Activated CD8-positive, alpha-beta T cell treated with anti-CD3 and anti-CD28 coated beads for 36 hours (primary cell): Measurements from ENCODE around the gene NFIL3. TPM values are rescaled to one million over a fixed set of nuclear protein-coding genes. Genes with fewer than 3 reads are reported as not detected.
"Not testable (repeated sequence)": the region's sequence is repeated elsewhere in the genome, so short reads cannot be mapped to it uniquely, and the experiment has no call there.

Experiments used
- ATAC-seq: fragments of 200-7000 bp; cut with Tn5 transposase; one replicate; pipeline ENCODE4 v1.10.0; 2021; ENCODE audit warnings: mild to moderate bottlenecking, moderate library complexity
- CTCF ChIA-PET: fragments of 350-600 bp; sonication (Branson Sonifier 250); formaldehyde crosslinking; loops from one replicate; lab custom pipeline; 2021; ENCODE audit warnings: antibody characterized with exemption; lab: Charles Lee
- POLR2A ChIA-PET: fragments of 350-600 bp; sonication (Branson Sonifier 250); formaldehyde crosslinking; loops from one replicate; lab custom pipeline; 2021; ENCODE audit warnings: antibody characterized with exemption; lab: Charles Lee
- DNase-seq: peaks from one replicate; pipeline ENCODE4 v3.0.0-alpha.2; 2020
- H3K27ac Mint-ChIP-seq: one replicate; pipeline ENCODE4 v1.8.0; 2021; ENCODE audit warnings: mild to moderate bottlenecking, mixed read lengths
- H3K27me3 Mint-ChIP-seq: one replicate; pipeline ENCODE4 v1.8.0; 2021; ENCODE audit warnings: mixed read lengths
- H3K36me3 Mint-ChIP-seq: one replicate; pipeline ENCODE4 v1.8.0; 2021; ENCODE audit warnings: low read depth, mixed read lengths
- H3K4me1 Mint-ChIP-seq: one replicate; pipeline ENCODE4 v1.8.0; 2021; ENCODE audit warnings: low read depth, mixed read lengths
- H3K4me3 Mint-ChIP-seq: one replicate; pipeline ENCODE4 v1.8.0; 2021; ENCODE audit warnings: mild to moderate bottlenecking, moderate library complexity, mixed read lengths
- H3K9me3 Mint-ChIP-seq: one replicate; pipeline ENCODE4 v1.8.0; 2021; ENCODE audit warnings: mixed read lengths
- CTCF ChIP-seq: fragments of 200-600 bp; IDR thresholded peaks from one replicate; pipeline ENCODE4 v1.8.0; 2022; ENCODE audit warnings: antibody characterized with exemption, mild to moderate bottlenecking
- intact Hi-C: fragments of 100-400 bp; cut with micrococcal nuclease; formaldehyde crosslinking; loops from one replicate; pipeline ENCODE4 v1.10.0; 2022
- total RNA-seq, 2 experiments: library from RNA; stranded (reverse); gene quantifications; one replicate each; pipeline ENCODE4 v1.2.3, GENCODE V29; 2021

The NFIL3 gene
- total RNA-seq, 2 experiments from 2014 or later: 76.2 to 78.3 TPM

- Mint-ChIP-seq H3K27ac (no peak overlapping the region), H3K4me3 (no peak overlapping the region), H3K27me3 (no peaks in the 10 kb centered on the region), H3K36me3 (no peaks in the 10 kb centered on the region), H3K4me1 (peaks cover 16% of the 10 kb centered on the region), H3K9me3 (no peaks in the 10 kb centered on the region)
- intact Hi-C loops: no loop called here
- DNase-seq: no peak
- no peak for ATAC-seq
- CTCF ChIA-PET: no interaction called here
- POLR2A ChIA-PET: interaction anchor here (0.6 kb wide), 1 partner anchor 90 kb away, joined by 3 read pairs; no protein-coding TSS in a partner anchor
- TF ChIP-seq CTCF: no peak
Measured at GRCh38 chr9:91391818-91392217, 31.8 kb downstream of the NFIL3 start.

DNA sequence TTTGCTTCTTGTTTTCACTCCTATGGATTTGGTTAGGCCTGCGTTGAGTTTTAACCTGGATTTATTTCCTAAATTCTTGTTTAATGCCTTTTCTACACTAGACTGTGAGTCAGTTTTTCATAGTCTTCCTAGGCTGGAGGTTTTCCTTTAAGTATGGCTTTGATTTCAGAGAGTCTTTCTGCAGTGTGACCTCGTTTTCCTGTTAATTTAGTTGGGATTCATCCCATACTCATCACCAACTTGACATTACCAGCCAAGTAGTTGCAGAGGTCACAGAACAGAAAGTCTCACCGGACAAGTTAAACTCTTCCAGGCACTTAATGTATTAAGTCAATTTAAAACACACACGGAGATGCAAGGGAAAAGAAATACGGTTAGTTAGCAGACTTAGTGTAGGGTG lies 32.2 kb downstream of the NFIL3 start:
- intact Hi-C loops: no loop called here
- POLR2A ChIA-PET: no interaction called here
- DNase-seq: no peak
- Mint-ChIP-seq H3K4me1 (peaks cover 16% of the 10 kb centered on the region), H3K9me3 (no peaks in the 10 kb centered on the region), H3K27me3 (no peaks in the 10 kb centered on the region), H3K4me3 (no peak overlapping the region), H3K36me3 (no peaks in the 10 kb centered on the region), H3K27ac (no peak overlapping the region)
- CTCF ChIA-PET: no interaction called here
- no peak for TF ChIP-seq CTCF
- ATAC-seq: no peak

GRCh38 chr9:91389686-91390085 lies 33.9 kb downstream of the NFIL3 start:
- DNase-seq, H3K27ac Mint-ChIP-seq, intact Hi-C loops, H3K4me1 Mint-ChIP-seq, H3K9me3 Mint-ChIP-seq, ATAC-seq, H3K27me3 Mint-ChIP-seq, POLR2A ChIA-PET, H3K36me3 Mint-ChIP-seq, CTCF ChIA-PET, H3K4me3 Mint-ChIP-seq: not testable (repeated sequence)

DNA sequence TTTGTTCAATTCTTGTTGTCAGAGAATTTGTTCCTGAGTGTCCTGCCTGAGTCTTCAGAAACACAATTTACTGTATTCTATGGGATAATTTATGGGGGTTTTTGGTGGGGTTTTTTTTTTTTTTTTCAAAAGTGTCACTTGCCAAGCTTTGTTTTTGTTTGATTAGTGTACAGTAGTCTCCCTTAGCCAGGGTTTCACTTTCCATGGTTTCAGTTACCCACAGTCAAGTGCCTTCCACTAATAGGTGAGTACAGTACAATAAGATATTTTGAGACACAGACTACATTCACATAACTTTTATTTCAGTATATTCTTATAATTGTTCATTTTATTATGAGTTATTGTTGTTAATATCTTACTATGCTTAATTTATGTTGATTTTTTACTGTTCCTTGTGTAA lies 36.9 kb downstream of the NFIL3 start:
- ATAC-seq: no peak
- DNase-seq: no peak
- no peak for TF ChIP-seq CTCF
- CTCF ChIA-PET: interaction anchor here (1.2 to 1.3 kb wide), 2 partner anchors 10 to 13 kb away, joined by 3 read pairs; no protein-coding TSS in a partner anchor
- H3K36me3 Mint-ChIP-seq: no peaks in the 10 kb centered on the region
- no peak overlapping the region for H3K27ac Mint-ChIP-seq
- intact Hi-C loops: no loop called here
- POLR2A ChIA-PET: interaction anchor here (1.5 to 2.2 kb wide), 2 partner anchors 10 to 24 kb away, joined by 4 to 8 read pairs; no protein-coding TSS in a partner anchor
- no peak overlapping the region for H3K4me3 Mint-ChIP-seq
- H3K9me3 Mint-ChIP-seq: no peaks in the 10 kb centered on the region
- no peaks in the 10 kb centered on the region for H3K4me1 Mint-ChIP-seq
- peaks cover 3% of the 10 kb centered on the region for H3K27me3 Mint-ChIP-seq

- DNase-seq (no peak), ATAC-seq (no peak)
- no peaks in the 10 kb centered on the region for H3K4me1 Mint-ChIP-seq
- CTCF ChIA-PET: no interaction called here
- intact Hi-C loops: no loop called here
- H3K36me3 Mint-ChIP-seq: no peaks in the 10 kb centered on the region
- no peak overlapping the region for H3K27ac Mint-ChIP-seq
- no peak overlapping the region for H3K4me3 Mint-ChIP-seq
- peaks cover 7% of the 10 kb centered on the region for H3K27me3 Mint-ChIP-seq
- TF ChIP-seq CTCF: no peak
- POLR2A ChIA-PET: no interaction called here
- no peaks in the 10 kb centered on the region for H3K9me3 Mint-ChIP-seq
Measured at GRCh38 chr9:91384954-91385353, 38.7 kb downstream of the NFIL3 start.
